Measurements from ENCODE around the gene UNC5B.

DNA sequence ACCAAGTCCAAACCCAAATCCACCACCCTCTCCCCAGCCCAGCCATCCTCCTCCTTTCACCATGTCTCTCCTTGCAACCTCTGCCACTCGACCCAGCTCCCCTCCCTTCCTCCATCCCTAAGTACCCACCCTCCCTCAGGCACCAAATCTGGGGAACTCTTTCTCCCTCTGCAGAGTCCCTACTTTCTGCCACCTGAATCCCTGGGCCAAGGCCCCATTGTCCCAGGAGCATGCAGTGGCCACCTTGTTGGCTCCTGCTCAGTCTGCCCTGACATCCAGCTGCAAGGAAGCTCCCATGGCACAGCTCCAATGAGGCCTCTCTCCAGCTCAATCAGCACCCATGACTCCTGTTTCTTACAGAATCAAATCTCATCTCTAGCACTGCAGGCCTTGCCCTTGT, 5.5 kb upstream of the UNC5B start:
- TF ChIP-seq, protein P1, sequence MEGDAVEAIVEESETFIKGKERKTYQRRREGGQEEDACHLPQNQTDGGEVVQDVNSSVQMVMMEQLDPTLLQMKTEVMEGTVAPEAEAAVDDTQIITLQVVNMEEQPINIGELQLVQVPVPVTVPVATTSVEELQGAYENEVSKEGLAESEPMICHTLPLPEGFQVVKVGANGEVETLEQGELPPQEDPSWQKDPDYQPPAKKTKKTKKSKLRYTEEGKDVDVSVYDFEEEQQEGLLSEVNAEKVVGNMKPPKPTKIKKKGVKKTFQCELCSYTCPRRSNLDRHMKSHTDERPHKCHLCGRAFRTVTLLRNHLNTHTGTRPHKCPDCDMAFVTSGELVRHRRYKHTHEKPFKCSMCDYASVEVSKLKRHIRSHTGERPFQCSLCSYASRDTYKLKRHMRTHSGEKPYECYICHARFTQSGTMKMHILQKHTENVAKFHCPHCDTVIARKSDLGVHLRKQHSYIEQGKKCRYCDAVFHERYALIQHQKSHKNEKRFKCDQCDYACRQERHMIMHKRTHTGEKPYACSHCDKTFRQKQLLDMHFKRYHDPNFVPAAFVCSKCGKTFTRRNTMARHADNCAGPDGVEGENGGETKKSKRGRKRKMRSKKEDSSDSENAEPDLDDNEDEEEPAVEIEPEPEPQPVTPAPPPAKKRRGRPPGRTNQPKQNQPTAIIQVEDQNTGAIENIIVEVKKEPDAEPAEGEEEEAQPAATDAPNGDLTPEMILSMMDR (IDR thresholded peaks at IDR 0.05), result no peak
- TF ChIP-seq POLR2A (IDR thresholded peaks at IDR 0.05), result no peak
